GM20000 (cell line): ENCODE data around the gene PITPNM3.

Experiments used
- DNase-seq: peaks from one replicate; pipeline ENCODE4 v3.0.0; 2012; ENCODE audit warnings: low spot score
- TF ChIP-seq, protein P1 (sequence below): IDR thresholded peaks from 2 replicates; pipeline ENCODE4 v1.5.1; 2012; ENCODE audit warnings: mild to moderate bottlenecking, control low read depth; ENCODE audit errors: extremely low read depth, missing control alignments

Gene PITPNM3

DNA sequence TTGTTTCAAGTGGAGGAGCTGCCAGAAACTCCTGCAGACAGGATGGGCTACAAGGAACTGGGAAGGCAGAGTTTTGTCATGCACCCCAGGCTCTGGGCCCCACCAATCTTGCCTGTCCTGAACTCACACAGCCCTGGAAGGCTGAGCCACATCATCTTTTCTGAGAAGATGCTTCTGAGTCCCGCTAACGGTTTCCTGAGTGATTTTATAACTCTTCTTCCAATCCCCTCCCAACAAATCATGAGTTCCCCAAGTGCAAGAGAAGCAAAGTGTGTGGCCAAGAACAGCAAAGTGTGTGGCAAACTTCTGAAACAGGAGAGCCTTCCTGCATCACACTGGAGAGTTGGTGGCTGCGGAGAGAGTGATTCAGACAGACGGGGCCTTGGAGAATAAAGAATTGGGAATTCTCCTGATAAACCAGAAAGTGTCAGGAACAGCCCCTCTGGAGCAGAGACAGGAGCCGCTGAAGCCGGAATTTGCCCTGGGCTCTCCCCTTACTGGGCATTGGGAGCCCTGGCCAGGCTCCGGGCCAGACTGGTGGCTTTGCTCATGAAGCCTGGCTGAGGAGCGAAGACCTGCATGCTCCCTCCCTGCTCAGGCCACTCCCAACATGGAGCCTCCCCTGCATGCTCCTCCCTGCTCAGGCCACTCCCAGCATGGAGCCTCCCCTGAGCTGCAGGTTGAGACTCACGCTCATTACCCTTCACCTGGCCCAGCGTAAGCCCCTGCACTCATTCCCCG is 47.2 kb downstream of the PITPNM3 start:
- TF ChIP-seq, protein P1, sequence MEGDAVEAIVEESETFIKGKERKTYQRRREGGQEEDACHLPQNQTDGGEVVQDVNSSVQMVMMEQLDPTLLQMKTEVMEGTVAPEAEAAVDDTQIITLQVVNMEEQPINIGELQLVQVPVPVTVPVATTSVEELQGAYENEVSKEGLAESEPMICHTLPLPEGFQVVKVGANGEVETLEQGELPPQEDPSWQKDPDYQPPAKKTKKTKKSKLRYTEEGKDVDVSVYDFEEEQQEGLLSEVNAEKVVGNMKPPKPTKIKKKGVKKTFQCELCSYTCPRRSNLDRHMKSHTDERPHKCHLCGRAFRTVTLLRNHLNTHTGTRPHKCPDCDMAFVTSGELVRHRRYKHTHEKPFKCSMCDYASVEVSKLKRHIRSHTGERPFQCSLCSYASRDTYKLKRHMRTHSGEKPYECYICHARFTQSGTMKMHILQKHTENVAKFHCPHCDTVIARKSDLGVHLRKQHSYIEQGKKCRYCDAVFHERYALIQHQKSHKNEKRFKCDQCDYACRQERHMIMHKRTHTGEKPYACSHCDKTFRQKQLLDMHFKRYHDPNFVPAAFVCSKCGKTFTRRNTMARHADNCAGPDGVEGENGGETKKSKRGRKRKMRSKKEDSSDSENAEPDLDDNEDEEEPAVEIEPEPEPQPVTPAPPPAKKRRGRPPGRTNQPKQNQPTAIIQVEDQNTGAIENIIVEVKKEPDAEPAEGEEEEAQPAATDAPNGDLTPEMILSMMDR = no peak
- DNase-seq = no peak

DNA sequence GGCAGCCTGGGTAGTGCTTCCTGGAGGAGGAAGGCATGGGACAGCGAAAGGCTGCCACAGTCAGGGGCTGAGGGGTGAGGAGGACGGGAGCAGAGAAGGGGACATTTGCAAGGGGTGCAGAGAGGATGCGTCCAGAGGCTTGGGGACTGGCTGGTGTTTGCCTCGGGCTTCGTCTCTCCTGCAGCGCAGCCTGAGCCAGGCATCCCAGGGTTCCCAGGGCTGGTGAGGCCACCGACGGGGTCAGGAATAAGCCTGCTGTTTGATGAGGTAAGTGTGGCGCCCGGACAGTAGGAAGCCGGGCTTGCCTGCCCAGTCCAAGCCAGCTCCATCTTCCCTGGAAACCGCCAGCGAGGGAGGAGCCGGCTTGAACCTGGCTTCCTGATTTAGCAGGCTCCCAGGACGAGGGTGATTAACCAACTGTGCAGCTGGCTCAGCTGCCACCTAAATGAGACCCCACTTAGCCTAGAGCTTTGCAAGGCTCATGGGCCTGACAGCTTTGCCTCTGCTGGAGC is 47.8 kb downstream of the PITPNM3 start:
- TF ChIP-seq, protein P1 = no peak
- no peak for DNase-seq

DNA sequence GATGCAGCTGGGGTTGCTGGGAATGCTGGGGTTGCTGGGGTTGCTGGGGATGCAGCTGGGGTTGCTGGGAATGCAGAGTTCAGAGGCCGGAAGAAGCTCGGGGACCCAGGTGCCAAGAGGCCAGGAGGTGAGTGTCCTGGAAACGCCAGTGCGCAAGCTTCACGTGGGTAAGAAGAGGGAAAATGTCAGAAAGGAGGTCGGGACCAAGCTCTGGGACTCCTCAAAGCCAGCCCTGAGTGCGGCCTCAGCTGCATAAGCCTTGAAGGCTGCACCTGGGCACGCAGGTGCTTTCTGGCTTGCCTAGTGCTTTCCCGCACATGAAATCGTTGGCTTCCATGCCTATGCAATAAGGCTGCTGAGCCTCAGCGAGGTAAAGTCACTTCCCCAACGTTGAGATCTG is 48.3 kb downstream of the PITPNM3 start:
- no peak for DNase-seq

DNA sequence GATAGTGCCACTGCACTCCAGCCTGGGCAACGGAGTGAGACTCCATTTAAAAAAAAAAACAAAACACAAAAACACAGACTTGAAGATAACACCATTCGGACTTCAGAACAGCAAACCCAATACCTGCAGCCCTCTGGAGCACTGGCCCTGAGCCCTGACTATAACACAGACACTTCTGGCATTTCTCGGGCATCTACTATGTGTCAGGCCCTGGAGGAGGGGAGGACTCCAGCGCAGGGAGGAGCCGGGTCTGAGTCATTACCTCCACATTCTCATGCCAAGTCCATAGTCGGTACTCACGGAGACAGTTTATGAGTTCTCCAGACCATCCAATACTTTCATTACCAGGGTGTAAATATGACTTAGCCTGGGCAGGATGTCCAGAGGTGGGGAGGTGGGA is 48.8 kb downstream of the PITPNM3 start:
- TF ChIP-seq, protein P1 = no peak
- no peak for DNase-seq

More for the DNA sequence above, 48.3 kb downstream of the PITPNM3 start:
- TF ChIP-seq, protein P1 = no peak

DNA sequence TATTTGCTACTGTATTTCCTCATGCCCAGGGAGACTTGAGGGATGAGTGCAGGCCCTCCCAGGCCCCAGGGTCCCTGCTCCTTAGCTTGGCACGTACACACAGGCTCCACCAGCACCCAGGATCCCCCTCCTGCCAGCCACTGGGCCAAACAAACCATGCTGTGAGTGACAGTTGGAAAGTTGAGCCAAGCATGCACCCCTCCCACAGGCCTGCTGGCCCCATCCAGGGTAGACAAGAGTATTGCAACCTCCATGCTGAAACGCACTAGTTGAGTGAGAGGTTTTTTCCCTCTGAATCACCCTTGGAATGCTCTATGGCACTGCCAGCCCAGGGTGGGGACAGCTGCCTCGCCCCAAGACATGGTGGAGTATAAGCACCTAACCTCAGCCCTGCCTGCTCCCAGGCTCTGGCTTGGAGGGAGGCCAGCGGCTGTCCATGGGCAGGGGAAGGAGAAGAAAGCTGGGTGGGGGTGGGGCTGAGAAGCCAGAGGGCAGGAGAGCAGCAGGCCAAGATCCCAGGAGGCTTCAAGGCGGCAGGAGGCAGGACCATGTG is 49.6 kb downstream of the PITPNM3 start:
- TF ChIP-seq, protein P1 = no peak
- DNase-seq = no peak

DNA sequence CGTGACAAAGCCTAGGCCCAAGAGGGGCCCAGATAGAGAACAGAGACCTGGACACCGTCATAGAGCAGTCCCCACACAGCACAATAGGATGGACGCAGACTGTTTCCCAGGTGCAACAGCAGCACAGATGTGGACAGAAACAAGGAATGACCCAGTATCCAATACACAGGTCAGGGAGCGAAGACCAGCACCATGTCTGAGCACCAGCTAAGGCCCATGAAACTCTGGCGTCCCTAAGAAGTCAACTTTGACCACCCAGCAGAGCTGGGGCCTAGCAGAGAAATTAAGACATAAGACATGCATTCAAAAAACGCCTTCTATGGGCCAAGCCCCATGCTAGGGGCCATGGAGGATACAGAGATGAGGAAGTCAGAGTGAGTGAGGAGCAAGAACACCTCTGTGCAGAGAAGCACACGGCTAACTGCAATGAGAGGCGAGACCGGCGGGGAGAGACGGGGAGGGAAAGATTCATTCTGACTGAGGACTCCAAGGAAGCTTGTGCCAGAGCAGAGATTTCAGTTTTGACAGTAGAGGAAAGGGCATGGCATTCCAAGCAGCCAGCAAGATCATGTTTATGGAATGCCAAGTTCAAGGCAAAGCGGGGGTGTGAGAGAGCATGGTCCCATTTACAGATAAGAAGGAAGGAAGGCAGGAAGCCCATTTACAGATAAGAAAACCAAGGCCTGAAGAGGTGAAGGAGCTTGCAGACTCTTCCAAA is 50.8 kb downstream of the PITPNM3 start:
- no peak for DNase-seq
- TF ChIP-seq, protein P1 = no peak

DNA sequence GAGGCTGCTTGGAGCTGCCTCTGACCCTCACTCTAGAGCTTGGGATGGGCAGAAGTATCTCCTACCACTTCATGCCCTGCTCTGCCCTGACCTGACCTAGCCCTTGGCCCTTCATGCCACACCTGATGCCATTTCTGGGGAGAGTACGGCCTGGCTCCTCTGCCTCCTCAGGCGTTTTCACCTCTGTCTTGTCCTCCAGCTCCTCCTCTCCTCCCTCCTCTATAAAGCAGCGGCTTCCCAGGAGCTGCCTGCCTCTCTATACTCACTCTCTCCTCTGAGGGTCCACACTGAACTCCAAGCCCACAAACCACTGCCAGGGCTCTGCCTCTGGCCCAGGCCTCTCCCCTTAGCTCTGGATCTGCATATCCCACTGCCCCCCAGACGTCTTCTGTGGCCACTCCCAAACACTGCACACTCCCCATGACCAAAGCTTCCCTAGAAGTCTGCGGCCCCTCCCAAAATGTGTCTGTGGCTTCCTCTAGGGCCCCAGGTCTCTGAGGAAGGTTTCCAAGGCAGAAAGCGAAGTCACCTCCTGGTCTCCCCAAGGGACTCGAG is 52.6 kb downstream of the PITPNM3 start:
- no peak for DNase-seq
- TF ChIP-seq, protein P1 = no peak
